HG02610 (cell line): ENCODE data around the gene BCAS3.
"Not testable (repeated sequence)": the region's sequence is repeated elsewhere in the genome, so short reads cannot be mapped to it uniquely, and the experiment has no call there.

ENCODE experiments used
- ATAC-seq: cut with Tn5 transposase; IDR thresholded peaks from one replicate; pipeline ENCODE4 v1.9.1; 2021; ENCODE audit warnings: mild to moderate bottlenecking, moderate library complexity; ENCODE audit not compliant: unreplicated experiment

The BCAS3 gene

DNA sequence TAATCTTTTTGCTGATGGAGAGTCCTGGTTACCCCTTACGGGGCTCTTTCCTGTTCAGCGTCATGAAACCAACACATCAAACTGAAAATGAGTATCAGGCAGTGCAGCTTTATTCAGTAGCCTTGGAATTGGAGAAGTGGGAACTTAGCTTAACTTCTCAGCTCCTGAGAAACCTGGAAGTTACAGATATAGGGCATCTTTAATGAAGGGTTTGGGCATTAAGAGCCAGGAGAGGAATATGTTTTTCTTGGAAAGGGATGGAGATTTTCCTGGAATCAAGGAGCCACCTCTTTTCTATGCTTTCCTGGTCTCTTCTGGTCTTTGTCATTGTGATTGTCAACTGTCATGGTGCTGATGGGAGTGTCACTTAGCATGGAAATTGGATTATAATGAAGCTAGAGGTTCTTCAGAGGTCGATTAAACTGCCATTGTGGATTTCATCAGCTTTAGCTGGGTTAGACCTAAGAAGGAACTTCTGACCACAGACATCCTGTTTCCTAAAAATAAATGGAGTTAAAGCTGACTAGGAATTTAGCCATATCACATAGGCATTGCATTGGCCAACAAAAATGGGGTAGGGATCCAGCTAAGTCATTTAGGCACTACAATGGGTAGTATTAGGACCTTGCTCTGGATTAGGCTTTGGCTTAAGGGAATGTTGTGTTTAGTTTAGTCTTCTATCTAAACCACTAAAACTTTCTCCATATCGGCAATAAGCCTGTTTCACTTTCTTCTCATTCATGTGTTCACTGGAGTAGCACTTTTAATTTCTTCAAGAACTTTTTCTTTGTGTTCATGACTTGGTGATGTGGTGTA, 186.4 kb downstream of the BCAS3 start:
- ATAC-seq: no peak

DNA sequence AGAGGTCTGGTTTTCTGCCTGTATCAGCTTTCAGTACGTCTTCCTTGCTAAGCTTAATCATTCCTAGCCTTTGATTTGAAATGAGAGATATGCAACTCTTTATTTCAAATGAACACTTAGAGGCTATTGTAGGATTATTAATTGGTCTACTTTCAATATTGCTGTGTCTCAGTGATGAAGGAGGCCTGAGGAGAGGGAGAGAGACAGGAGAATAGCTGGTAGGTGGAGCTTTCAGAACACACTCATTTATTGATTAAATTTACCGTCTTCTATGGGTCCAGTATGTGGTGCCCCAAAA, 187.0 kb downstream of the BCAS3 start:
- no peak for ATAC-seq

DNA sequence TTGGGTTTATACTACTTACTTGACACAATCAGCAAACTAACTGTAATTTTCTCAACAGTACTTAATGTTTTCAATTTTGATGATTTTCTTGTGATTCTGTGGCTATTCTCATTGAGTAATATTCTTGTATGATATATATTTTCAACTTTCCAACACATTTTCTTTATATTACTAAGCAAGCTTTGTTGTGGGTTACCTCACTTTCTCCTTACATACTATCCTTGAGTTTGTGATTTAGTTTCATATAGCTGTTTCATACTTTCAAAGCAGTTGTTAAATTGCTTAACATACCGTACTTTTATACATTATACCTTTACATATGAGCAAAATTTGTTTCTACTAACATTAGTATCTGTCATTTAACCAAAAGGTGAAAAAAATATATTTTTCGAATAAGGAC, 197.1 kb downstream of the BCAS3 start:
- ATAC-seq: no peak

DNA sequence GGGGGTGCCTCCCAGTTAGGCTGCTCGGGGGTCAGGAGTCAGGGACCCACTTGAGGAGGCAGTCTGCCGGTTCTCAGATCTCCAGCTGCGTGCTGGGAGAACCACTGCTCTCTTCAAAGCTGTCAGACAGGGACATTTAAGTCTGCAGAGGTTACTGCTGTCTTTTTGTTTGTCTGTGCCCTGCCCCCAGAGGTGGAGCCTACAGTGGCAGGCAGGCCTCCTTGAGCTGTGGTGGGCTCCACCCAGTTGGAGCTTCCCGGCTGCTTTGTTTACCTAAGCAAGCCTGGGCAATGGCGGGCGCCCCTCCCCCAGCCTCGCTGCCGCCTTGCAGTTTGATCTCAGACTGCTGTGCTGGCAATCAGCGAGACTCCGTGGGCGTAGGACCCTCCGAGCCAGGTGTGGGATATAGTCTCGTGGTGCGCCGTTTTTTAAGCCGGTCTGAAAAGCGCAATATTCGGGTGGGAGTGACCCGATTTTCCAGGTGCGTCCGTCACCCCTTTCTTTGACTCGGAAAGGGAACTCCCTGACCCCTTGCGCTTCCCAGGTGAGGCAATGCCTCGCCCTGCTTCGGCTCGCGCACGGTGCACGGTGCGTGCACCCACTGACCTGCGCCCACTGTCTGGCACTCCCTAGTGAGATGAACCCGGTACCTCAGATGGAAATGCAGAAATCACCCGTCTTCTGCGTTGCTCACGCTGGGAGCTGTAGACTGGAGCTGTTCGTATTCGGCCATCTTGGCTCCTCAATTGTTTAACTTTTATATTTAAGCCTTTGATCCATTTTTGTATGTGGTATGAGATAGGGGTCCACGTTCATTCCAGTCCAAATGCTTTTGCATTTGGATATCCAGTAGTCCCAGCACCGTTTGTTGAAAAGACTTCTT, 209.3 kb downstream of the BCAS3 start:
- not testable (repeated sequence) for ATAC-seq

DNA sequence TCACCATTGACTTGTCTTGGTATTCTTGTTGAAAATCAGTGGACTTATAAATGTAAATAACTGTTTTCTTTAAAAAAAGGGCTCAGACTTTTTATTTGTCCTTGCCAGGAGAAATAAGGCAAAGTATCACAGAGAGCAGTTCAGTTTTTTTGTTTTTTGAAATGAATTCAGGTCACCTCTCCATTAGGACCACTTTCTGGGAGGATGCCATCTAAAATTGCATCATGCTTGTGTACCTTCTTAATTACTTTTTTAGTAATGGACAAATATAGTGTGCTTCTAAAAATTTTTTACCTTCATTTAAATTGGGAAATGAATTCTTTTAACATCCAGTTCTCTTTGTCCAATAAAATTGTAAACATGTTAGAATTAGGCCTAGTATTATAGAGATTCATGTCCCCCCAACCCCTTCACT, 210.0 kb downstream of the BCAS3 start:
- no peak for ATAC-seq

DNA sequence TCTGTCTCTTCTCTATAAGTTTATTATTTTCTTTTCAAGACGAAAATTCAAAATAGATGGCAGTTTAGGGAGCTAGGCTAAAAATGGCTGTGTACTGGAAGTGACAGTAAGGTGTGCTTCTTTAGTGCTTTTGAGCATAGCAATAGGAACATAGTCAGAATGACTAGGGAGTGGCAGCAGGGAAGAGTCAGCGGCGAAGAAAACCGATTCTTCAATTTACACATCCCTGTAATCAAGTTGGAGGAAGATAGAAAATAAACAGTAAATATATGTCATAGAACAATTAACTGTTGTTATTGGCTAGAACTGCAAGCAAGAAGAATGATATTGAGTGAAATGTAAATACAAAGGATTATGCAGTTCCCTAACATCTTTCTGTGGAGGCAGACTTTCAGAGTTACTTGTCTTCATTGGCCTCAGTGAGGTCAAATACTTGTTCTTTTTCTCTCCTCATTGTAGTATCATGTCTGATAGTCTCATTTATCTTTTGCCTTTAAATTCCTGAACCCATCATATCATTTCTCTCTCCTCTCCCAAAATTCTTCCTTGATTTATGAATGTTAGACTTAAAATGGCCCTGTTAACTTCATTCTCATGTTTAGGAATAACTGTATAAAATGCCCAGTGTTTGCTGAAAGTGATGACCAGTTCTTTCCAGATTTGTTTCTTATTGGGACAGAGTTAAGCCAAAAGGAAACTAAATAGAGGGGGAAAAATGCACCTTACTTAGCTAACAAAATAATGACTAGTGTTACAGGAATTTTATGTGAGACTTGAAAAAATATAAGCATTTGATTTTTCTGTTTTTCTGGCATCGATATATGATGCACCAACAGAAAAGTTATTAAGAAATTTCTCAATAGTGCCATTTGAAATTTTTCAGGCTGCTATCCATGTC, 211.4 kb downstream of the BCAS3 start:
- no peak for ATAC-seq

DNA sequence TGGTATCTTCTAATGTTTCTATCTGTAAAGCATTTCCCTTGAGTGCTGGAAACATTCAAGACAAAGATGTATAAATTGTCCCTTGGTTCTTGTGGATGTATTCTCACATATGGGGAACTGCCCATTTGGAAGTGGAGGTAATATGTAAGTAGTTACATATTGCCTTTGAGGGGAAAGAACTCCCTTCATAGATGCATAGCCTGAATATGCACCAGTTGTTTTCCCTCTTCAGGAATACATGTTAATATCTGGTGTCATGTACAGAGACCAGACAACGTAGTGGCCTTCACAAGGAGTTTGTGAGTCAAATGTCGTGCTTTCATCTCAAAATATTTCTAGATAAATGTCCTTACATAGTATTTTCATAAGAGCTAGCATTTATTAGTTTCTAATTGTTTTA, 213.5 kb downstream of the BCAS3 start:
- no peak for ATAC-seq

DNA sequence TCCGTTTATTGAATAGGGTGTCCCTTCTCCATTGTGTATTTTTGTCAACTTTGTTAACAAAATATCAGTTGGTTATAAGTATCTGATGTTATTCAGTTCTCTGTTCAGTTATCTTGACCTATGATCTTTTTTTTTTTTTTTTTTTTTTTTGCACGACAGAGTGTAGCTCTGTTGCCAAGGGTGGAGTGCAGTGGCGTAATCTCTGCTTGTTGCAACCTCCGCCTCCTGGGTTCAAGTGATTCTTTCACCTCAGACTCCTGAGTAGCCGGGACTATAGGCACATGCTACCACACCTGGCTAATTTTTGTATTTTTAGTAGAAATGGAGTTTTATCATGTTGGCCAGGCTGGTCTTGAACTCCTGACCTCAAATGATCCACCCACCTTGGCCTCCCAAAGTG, 215.8 kb downstream of the BCAS3 start:
- no peak for ATAC-seq

DNA sequence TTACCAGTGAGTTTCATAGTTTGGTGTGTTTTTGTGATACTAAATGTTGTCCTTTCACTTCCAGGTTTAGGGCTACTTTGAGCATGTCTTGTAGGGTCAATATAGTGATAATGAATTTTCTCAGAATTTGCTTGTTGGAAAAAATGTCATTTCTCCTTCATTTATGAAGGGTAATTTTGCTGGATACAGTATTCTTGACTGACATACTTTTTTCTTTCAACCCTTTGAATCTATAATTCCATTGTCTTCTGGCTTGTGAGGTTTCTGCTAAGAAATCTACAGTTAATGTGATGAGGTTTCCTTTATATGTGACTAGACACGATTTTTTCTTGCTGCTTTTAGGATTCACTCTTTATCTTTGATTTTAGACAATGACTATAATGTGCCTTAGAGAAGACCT, 219.3 kb downstream of the BCAS3 start:
- ATAC-seq: no peak

DNA sequence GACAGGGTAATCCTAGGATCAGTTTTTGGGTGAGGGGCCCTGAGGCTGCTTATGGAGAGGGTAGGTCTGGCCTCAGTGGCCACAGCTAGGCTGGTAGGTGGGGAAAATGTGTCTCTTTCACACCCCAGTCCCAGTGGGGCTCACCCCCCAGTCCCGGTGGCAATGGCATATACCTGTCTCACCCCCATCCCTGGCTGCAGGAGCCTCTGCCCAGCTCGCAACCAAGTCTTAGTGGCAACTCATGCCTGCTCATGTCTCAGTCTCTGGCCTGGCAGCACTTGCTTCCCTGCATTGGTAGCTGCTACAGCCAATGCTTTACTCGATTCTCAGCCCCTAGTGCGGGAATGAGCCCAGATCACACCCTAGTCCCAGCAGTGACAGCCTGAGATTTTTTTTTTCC, 221.5 kb downstream of the BCAS3 start:
- no peak for ATAC-seq

DNA sequence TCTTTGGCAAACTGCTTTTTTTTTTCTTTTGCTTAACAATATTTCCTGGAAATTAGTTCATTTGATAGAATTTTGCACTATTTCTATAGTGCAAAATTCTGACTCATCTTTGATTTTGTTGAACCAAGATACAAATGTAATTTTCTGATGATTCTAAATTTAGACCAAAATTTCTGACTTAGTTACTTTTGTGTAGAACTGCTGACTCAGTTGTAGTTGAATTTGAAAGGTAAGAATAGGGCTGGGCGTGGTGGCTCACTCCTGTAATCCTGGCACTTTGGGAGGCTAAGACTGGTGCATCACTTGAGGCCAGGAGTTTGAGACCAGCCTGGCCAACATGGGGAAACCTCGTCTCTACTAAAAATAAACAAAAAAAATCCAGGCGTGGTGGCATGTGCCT, 223.0 kb downstream of the BCAS3 start:
- no peak for ATAC-seq

DNA sequence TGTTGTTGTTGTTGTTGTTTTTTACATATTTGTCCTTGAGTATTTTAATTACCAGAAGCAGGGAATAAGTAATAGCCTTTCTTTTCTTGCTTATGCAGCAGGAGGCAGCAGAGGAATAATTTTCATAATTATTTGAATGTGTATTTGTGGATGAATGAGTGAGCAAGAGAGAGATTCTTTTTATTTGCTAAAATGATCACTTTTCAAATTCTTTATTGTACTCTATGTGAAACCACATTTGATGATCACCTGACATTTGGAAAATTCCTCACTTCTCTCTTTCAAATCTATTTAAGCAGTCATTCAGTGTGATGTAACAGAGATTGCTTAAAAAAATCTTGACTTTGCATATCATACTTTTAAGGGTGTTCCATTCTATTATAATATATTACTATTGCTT, 223.6 kb downstream of the BCAS3 start:
- no peak for ATAC-seq

DNA sequence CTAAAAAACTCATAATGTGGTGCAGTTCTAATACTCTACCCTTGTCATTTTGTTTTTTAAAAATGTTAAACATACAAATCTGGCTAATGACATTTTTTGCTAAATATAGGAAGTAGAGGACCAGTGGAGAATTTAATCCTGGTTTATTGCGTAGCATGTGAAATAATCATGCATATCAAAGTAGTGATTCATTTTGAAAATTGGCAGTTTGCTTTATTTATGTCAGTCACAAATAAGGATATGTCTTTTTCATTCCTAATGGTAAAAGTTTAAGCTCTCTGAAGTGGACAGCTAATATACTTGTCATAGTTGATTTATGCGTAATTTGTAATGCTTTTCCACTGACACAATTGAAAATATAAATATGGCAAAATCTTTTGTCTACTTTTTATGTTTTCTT, 224.2 kb downstream of the BCAS3 start:
- no peak for ATAC-seq

DNA sequence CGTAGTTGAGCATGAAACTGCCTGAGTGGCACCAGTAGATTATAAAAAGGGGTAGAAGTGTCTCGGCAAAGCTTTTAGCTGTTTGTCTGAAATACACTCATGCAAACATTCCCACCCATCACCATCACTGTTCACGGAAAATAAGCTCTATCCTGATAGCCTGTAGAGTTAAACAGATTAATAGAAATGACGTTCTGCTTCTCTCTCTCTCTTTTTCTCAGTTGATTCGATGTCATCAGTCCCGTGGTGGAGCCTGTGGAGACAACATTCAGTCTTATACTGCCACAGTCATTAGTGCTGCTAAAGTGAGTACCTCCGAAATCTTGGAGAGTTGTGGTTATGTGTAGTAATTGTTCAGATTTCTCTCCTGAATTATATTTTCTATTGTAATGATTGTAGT, 224.7 kb downstream of the BCAS3 start:
- no peak for ATAC-seq

DNA sequence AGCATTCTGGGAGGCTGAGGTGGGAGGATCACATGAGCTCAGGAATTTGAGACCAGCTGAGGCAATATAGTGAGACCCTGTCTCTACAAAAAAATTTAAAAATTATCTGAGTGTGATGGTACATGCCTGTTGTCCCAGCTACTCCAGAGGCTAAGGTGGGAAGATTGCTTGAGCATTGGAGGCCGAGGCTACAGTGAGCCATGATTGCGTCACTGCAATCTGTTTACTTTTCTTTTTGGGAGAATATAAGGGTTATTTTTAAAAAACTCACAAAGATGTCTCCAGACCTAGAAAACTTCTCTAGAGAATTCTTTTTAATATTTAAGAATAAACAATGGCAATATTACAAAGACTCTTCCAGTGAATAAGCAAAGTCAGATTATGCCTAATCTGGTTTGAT, 226.9 kb downstream of the BCAS3 start:
- ATAC-seq: no peak

DNA sequence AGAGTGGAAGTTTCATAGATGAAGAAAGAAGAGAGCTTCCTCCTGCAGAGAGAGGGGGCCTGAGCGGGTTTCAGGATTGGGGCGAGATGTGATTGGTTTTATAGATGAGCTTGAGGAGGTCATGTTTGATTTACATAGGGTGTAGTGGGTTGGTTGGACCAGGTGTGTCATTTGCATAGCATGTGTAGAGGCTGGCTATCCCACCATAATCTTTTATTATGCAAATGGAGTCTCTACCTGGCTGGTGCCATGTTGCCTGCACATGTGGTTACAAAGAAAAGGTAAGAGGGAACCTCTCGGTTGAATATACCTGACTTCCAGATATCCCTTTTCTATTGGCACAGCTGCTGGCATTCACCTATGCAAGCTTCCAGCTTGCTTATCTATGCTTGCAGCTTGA, 228.1 kb downstream of the BCAS3 start:
- ATAC-seq: no peak

DNA sequence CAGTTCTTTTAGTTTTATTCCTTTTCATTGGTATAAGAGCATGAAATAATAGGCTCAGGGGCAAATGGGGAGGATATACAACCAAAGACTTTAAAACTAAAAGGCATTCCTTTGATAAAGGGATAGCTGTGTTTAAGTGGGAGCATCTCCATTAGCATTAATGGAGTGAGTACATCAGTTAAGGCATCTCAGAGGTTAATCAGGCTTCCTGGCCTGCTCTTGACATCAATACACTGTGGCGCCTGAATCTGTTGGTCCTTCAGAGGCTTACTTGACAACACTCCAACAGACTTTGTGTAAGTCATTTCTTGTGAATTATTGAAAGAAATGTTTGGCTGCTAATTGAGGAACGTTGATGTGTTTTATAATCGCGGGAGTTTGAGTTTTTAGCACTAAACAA, 230.7 kb downstream of the BCAS3 start:
- ATAC-seq: no peak

DNA sequence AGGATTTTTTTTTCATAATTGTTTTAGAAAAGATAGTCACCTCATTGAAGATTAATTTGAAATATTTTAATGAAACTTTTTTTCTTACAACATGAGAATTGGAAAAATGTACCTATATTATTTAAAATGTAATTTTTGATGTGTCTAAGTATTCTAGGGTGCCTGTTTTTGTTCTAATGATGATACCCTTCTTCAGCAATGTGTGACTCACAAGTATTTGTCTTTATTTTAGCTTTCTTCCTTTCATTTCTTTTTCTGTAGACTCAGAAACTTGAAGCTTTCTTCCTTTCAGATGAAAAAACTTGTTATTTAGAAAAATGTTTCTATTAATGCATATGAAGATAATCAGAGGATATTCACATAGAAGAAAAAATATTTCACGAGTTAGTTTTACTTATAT, 231.8 kb downstream of the BCAS3 start:
- no peak for ATAC-seq

DNA sequence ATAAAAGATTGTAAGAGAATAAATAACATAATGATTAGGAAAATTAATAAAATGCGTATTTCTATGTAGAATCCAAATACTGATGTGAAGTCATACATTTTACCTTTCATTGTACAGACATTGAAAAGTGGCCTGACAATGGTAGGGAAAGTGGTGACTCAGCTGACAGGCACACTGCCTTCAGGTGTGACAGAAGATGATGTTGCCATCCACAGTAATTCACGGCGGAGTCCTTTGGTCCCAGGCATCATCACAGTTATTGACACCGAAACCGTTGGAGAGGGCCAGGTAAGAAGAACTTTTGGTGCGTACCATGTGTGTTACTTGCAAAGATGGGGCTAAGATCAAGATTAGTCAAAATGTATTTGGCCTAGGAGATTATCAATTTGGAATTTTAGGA, 232.8 kb downstream of the BCAS3 start:
- no peak for ATAC-seq

DNA sequence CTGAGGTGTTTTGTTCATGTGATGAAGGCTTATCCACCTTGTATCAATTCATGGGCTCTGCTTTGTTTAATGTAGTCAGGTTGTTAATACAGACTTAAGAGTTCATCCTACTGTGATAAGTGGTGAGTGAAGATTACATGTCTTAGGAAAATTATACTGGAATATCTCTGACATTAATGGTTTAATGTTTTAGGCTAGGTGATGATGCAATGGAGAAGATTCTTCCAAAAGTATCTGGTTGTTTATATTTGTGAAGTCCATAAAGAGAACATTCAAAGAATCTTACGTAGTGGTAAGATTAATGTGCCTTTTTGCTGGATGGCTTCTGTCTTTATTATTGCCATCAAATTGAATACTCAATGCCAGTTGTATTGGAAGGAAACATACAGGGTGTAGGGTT, 236.4 kb downstream of the BCAS3 start:
- ATAC-seq: no peak

DNA sequence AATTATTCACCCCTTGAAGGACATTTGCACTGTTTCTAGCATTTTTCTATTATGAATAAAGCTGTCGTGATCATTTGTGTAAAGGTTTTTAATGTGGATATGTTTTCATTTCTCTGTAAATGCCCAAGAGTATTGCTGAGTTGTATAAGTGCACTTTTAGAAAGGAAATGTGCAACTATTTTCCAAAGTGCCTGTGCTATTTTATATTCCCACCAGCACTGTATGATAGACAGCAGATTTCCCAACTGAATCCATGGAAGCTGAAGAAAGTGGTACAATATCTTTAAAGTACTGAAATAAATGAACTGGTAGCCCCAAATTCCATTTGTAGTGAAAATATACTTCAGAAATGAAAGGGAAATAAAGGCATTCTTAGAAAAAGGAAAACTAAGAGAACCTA, 238.4 kb downstream of the BCAS3 start:
- ATAC-seq: no peak
